HCT116 (cell line): ENCODE measurements around the gene ZNF302. TPM values are rescaled to one million over a fixed set of nuclear protein-coding genes. Genes with fewer than 3 reads are reported as not detected.
"Not testable (repeated sequence)": the region's sequence is repeated elsewhere in the genome, so short reads cannot be mapped to it uniquely, and the experiment has no call there.

Experiments
- ATAC-seq: fragments of 200-7000 bp; cut with Tn5 transposase; 2 replicates; pipeline ENCODE4 v1.9.1; 2020; ENCODE audit warnings: mild to moderate bottlenecking, moderate library complexity
- BruUV-seq: library from RNA; stranded (reverse); fragments of 400-500 nt; replicated peaks from 2 replicates; lab custom pipeline; 2021; lab: Mats Ljungman, UMichigan
- CTCF ChIA-PET: fragments of 300-600 bp; sonication (Branson Sonifier 250); formaldehyde crosslinking; loops from one replicate; lab custom pipeline; 2021; ENCODE audit warnings: antibody characterized with exemption; lab: Charles Lee
- POLR2A ChIA-PET: fragments of 300-600, 350-600 bp; sonication (Branson Sonifier 250); formaldehyde crosslinking; loops from one replicate; lab custom pipeline; 2021; ENCODE audit warnings: antibody characterized with exemption; lab: Charles Lee
- RAD21 ChIA-PET, 2 experiments: fragments of 300-600 bp; sonication (Branson Sonifier 250); formaldehyde crosslinking; loops; one replicate each; lab custom pipeline; 2023; ENCODE audit warnings: low total read pairs in 2 of 2; ENCODE audit not compliant: uncharacterized antibody in 2 of 2, unreplicated experiment in 2 of 2, low non-redundant PET in 1 of 2; lab: Charles Lee
- DNase-seq: peaks from one replicate; pipeline ENCODE4 v3.0.0-alpha.2; 2010; ENCODE audit warnings: low read depth, low spot score
- H2AFZ ChIP-seq: fragments of 200-600 bp; shearing (Covaris generic), sonication (generic); 2 replicates; pipeline ENCODE4 v1.6.1; 2017; ENCODE audit warnings: low read depth, mixed run types, mixed read lengths, antibody characterized with exemption, low read length; ENCODE audit not compliant: poor library complexity, severe bottlenecking
- H3K27ac ChIP-seq: 2 replicates; pipeline ENCODE4 v1.5.1; 2012; ENCODE audit warnings: low read depth, low read length
- H3K27me3 ChIP-seq: fragments of 200-600 bp; sonication (generic); 2 replicates; pipeline ENCODE4 v1.6.1; 2016; ENCODE audit warnings: mixed run types, low read length, mixed read lengths; ENCODE audit not compliant: insufficient read depth
- H3K36me3 ChIP-seq, 2 experiments: fragments of 200-500 bp in 1 of 2; fragments of 200-600 bp in 1 of 2; sonication (Bioruptor generic) in 1 of 2; sonication (generic) in 1 of 2; 2 replicates each; pipeline versions ENCODE4 v1.5.1 to v1.6.1; 2014 to 2016; ENCODE audit warnings: low read length in 2 of 2, inconsistent platforms in 1 of 2, mixed read lengths in 1 of 2, mixed run types in 1 of 2; ENCODE audit not compliant: insufficient read depth in 2 of 2, control insufficient read depth in 1 of 2
- H3K4me1 ChIP-seq, 2 experiments: fragments of 200-600 bp in 1 of 2; sonication (generic) in 1 of 2; 2 replicates each; pipeline versions ENCODE4 v1.5.1 to v1.6.1; 2012 to 2017; ENCODE audit warnings: low read length in 2 of 2, inconsistent platforms in 1 of 2, mild to moderate bottlenecking in 1 of 2, mixed read lengths in 1 of 2, mixed run types in 1 of 2, moderate library complexity in 1 of 2; ENCODE audit not compliant: insufficient read depth in 2 of 2, control insufficient read depth in 1 of 2
- H3K4me2 ChIP-seq: fragments of 200-600 bp; sonication (generic); 2 replicates; pipeline ENCODE4 v1.6.1; 2017; ENCODE audit warnings: mixed run types, low read length, mixed read lengths
- H3K4me3 ChIP-seq, 2 experiments: fragments of 200-600 bp in 1 of 2; sonication (generic) in 1 of 2; replicated peaks in 1 of 2; 2 replicates each; pipeline ENCODE4 v1.5.1; 2011 to 2016; ENCODE audit warnings: low read length in 2 of 2, control low read depth in 1 of 2, low read depth in 1 of 2, mild to moderate bottlenecking in 1 of 2, mixed read lengths in 1 of 2, mixed run types in 1 of 2
- H3K79me2 ChIP-seq: fragments of 200-600 bp; sonication (generic); 2 replicates; pipeline ENCODE4 v1.6.1; 2017; ENCODE audit warnings: mild to moderate bottlenecking, mixed run types, low read length, moderate library complexity, mixed read lengths; ENCODE audit not compliant: insufficient read depth
- H3K9ac ChIP-seq: fragments of 200-600 bp; sonication (generic); 2 replicates; pipeline ENCODE4 v1.6.1; 2016; ENCODE audit warnings: low read length, mixed read lengths
- H3K9me2 ChIP-seq: fragments of 200-600 bp; sonication (generic), shearing (Covaris generic); 2 replicates; pipeline ENCODE4 v1.6.1; 2017; ENCODE audit warnings: mixed run types, mild to moderate bottlenecking, moderate library complexity; ENCODE audit not compliant: insufficient read depth
- H3K9me3 ChIP-seq, 2 experiments: fragments of 200-500 bp in 1 of 2; fragments of 200-600 bp in 1 of 2; sonication (Bioruptor generic) in 1 of 2; sonication (generic) in 1 of 2; 2 replicates each; pipeline ENCODE4 v1.6.1; 2014 to 2017; ENCODE audit warnings: low read length in 2 of 2, mixed read lengths in 2 of 2, inconsistent platforms in 1 of 2, low read depth in 1 of 2, mild to moderate bottlenecking in 1 of 2, mixed run types in 1 of 2, moderate library complexity in 1 of 2; ENCODE audit not compliant: control insufficient read depth in 1 of 2, insufficient read depth in 1 of 2
- H4K20me1 ChIP-seq: fragments of 200-600 bp; sonication (generic), shearing (Covaris generic); 2 replicates; pipeline ENCODE4 v1.6.1; 2017; ENCODE audit warnings: mixed run types, mild to moderate bottlenecking, moderate library complexity; ENCODE audit not compliant: insufficient read depth
- RAD21 ChIP-seq: IDR thresholded peaks from 2 replicates; pipeline ENCODE4 v1.6.1; 2012; ENCODE audit warnings: low read depth, mild to moderate bottlenecking
- ZNF274 ChIP-seq: fragments of 200-500 bp; sonication (Bioruptor generic); IDR thresholded peaks from 2 replicates; pipeline ENCODE4 v1.6.1; 2014; ENCODE audit warnings: mild to moderate bottlenecking, low read depth, low read length, inconsistent platforms
- intact Hi-C: fragments of 100-400 bp; cut with micrococcal nuclease; formaldehyde crosslinking; loops from 2 replicates; pipeline ENCODE4 v1.10.0; 2022
- total RNA-seq: library from RNA; stranded (reverse); gene quantifications from one replicate; pipeline ENCODE4 v1.2.1, GENCODE V29; 2021; ENCODE audit not compliant: unreplicated experiment
- TF ChIP-seq, protein P1 (sequence below): IDR thresholded peaks from 2 replicates; pipeline ENCODE4 v1.6.1; 2012

The ZNF302 gene
- total RNA-seq, 1 experiment from 2014 or later: 9.9 TPM

DNA sequence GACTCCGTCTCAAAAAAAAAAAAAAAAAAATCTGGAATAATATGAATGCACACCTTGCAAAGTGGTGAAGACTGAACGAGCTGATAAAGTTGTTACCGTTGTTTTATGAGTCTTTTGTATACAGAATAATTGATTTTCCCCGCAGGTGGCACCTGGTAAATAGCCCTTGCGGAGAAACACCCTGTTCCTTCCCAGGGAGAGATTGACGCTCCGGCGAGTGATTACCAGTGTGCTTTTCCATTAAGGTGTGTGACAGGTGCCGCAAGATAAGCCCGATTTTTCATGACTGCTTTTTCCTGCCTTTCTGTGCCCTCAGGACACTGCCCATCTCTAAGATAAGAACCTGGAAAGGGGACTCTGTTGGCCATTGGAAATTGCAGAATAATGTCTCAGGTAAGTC is 943 bp downstream of the ZNF302 start (continued):
- TF ChIP-seq, protein P1, sequence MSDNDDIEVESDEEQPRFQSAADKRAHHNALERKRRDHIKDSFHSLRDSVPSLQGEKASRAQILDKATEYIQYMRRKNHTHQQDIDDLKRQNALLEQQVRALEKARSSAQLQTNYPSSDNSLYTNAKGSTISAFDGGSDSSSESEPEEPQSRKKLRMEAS: no peak
- TF ChIP-seq, all 23 proteins: peak for 0

DNA sequence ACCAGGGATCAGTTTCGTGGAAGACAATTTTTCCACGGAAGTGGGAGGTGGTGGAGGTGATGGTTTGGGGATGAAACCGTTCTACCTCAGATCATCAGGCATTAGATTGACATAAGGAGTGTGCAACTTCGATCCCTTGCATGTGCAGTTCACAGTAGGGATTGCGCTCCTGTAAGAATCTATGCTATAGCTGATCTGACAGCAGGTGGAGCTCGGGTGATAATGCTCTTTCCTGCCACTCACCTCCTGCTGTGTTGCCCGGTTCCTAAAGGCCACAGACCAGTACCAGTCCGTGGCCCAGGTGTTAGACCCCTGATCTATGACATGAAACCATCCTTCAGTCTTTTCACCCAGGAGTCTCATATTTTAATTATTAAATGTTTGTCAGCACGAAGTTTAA is 4.0 kb downstream of the ZNF302 start:
- Histone ChIP-seq H3K4me3 (no peak overlapping the region), H3K9me2 (no peaks in the 10 kb centered on the region), H4K20me1 (no peaks in the 10 kb centered on the region), H3K9ac (no peak overlapping the region), H2AFZ (no peak overlapping the region), H3K36me3 (peaks cover 14 to 53% of the 10 kb centered on the region in 2 experiments; a peak in 3 of 4 replicates), H3K27ac (no peak overlapping the region), H3K79me2 (0 out of 2 replicates have a peak, but pooled peaks cover 4% of the 10 kb centered on the region), H3K9me3 (peaks cover 4 to 7% of the 10 kb centered on the region in 2 experiments; a peak in 2 of 4 replicates), H3K27me3 (no peaks in the 10 kb centered on the region), H3K4me2 (no peak overlapping the region), H3K4me1 (peaks cover 4 to 10% of the 10 kb centered on the region in 2 experiments)
- RAD21 ChIA-PET: no interaction called here
- intact Hi-C loops: no loop called here
- DNase-seq (no peak), ATAC-seq (no peak)
- POLR2A ChIA-PET: no interaction called here
- BruUV-seq: no TSS peak
- CTCF ChIA-PET: no interaction called here
- TF ChIP-seq RAD21: no peak

DNA sequence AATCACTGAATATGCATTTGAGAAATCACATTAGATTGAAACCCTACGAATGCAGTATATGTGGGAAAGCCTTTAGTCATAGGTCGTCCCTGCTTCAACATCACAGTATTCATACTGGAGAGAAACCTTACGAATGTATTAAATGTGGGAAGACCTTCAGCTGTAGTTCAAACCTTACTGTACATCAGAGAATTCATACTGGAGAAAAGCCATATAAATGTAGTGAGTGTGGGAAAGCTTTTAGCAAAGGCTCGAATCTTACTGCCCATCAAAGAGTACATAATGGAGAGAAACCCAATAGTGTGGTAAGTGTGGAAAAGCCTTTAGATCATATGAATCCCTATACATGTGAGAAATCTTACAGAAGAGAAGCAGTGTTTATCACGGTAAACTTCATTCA is 7.8 kb downstream of the ZNF302 start:
- BruUV-seq, H3K27ac ChIP-seq, H3K9me3 ChIP-seq, H3K9ac ChIP-seq, H3K4me1 ChIP-seq, DNase-seq, CTCF ChIA-PET, POLR2A ChIA-PET, RAD21 ChIA-PET, H3K9me2 ChIP-seq, H3K4me2 ChIP-seq, ATAC-seq, intact Hi-C loops, H4K20me1 ChIP-seq, H3K79me2 ChIP-seq, H2AFZ ChIP-seq, H3K27me3 ChIP-seq, H3K4me3 ChIP-seq: not testable (repeated sequence)
- peak; percentile 31 for TF ChIP-seq ZNF274
- peaks cover 8 to 38% of the 10 kb centered on the region in 2 experiments; a peak in 3 of 4 replicates for H3K36me3 ChIP-seq
